ENCODE measurements around the gene UBA6.

DNA sequence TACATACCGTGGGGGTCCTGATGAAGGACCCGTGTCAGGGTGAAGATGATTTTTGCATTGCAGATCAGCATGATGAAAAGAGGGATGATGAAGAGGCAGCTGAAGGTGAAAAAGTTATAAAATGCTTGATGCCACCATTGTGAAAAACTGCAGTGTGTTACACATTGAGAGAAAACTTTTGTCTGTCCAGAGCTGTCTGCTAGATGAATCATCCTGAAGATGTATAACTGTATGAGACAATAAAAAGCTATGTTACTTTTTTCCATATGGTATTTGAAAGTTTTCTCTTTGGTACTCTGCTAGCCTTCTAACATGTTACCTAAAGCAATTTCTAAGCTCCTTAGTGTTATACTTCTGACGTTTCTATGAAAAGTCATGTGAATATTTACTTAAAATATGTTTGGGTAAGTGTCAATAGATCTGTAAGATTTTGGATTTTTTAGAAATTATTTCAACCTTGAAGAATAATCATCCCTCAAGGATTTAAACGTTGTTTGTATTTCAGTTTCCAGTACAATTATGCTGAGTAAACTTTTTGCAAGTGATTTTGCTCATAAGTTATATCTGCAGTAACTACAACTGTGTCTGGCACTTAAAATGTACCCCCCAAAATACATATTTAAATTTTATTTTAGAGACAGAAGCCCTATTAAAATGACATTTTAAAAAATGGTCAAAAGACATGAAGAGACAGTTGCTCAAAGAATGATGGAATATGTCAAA lies 43.8 kb upstream of the UBA6 start:
- TF ChIP-seq, protein P1, sequence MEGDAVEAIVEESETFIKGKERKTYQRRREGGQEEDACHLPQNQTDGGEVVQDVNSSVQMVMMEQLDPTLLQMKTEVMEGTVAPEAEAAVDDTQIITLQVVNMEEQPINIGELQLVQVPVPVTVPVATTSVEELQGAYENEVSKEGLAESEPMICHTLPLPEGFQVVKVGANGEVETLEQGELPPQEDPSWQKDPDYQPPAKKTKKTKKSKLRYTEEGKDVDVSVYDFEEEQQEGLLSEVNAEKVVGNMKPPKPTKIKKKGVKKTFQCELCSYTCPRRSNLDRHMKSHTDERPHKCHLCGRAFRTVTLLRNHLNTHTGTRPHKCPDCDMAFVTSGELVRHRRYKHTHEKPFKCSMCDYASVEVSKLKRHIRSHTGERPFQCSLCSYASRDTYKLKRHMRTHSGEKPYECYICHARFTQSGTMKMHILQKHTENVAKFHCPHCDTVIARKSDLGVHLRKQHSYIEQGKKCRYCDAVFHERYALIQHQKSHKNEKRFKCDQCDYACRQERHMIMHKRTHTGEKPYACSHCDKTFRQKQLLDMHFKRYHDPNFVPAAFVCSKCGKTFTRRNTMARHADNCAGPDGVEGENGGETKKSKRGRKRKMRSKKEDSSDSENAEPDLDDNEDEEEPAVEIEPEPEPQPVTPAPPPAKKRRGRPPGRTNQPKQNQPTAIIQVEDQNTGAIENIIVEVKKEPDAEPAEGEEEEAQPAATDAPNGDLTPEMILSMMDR (IDR thresholded peaks at IDR 0.05) = no peak
- TF ChIP-seq POLR2A (IDR thresholded peaks at IDR 0.05) = no peak

Data from ovary (tissue), 3 donors.